Adrenal gland (tissue), 5 donors: ENCODE results near the gene SHISA6.

Experiments used
- CTCF ChIP-seq, 6 experiments: fragments of 450-650 bp in 4 of 6; fragments of 200-600 bp in 2 of 6; sonication (generic) in 1 of 6; IDR thresholded peaks; 1 replicate in 5 of 6; 2 replicates in 1 of 6; pipeline versions ENCODE4 v1.5.1 to v1.8.0; 2016 to 2021; ENCODE audit warnings: antibody characterized with exemption in 6 of 6, mild to moderate bottlenecking in 2 of 6, moderate library complexity in 1 of 6
- POLR2A ChIP-seq, 2 donors: fragments of 450-650 bp; IDR thresholded peaks; one replicate each; pipeline ENCODE4 v1.6.1; 2017; ENCODE audit warnings: antibody characterized with exemption in 2 of 2, mild to moderate bottlenecking in 2 of 2, moderate library complexity in 1 of 2
- donor health status: DM: no; HTN: no; CAD: no.

GRCh38 chr17:11372692-11373091 is 131.7 kb downstream of the SHISA6 start:
- no peak for TF ChIP-seq CTCF (IDR thresholded peaks at IDR 0.05)
- TF ChIP-seq POLR2A (IDR thresholded peaks at IDR 0.05): no peak
